ENCODE results near the gene CCM2.
A peak's percentile ranks its signal among the peaks of the same experiment; 100 is the strongest.
"Not testable (repeated sequence)": the region's sequence is repeated elsewhere in the genome, so short reads cannot be mapped to it uniquely, and the experiment has no call there.

CCM2 gene

DNA sequence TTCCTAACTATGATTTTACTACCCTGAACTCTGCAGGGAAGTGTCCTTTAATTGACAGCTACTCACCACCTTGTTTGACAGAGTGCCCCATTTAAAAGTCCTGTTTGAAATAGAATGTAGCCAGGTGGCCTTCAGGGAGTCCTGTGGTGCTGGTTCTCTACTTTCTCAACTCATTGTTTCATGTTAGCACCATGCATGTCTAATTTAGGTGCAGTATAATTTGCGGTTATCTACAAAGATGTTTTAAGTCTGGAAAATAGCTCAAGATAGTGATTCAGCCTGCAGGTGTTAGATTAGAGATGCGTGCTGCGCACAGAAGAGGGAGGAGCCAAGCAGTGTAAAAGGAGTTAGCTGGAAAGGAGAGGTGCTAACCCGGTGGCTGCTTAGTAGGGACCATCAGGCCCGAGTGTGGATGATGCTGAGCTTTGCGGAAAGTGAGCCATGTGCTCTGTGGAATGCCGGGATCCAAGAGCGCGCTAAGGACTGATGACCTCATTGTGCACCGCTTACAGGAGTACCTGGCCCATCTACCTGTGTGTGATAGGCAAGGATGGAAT is 1.2 kb downstream of the CCM2 start:
- peak; percentile 54 for DNase-seq (ENCODE audit: low read depth)

GRCh38 chr7:45001826-45002225 is 1.8 kb downstream of the CCM2 start:
- DNase-seq (ENCODE audit: low read depth), result no peak

DNA sequence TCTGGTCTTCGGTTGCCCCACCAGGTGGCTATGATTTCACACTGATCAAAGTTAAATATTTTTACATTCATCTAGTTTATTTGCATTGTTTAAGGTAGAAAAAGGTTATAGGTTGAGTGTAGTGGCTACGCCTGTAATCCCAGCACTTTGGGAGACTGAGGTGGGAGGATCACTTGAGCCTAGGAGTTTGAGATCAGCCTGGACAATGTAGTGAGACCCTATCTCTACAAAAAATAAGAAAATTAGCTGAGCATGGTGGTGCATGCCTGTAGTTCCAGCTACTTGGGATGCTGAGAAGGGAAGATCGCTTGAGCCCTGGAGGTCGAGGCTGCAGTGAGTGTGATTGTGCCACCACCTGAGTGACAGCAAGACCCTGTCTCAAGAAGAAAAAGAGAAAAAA is 3.8 kb downstream of the CCM2 start:
- DNase-seq (ENCODE audit: low read depth), result no peak

DNA sequence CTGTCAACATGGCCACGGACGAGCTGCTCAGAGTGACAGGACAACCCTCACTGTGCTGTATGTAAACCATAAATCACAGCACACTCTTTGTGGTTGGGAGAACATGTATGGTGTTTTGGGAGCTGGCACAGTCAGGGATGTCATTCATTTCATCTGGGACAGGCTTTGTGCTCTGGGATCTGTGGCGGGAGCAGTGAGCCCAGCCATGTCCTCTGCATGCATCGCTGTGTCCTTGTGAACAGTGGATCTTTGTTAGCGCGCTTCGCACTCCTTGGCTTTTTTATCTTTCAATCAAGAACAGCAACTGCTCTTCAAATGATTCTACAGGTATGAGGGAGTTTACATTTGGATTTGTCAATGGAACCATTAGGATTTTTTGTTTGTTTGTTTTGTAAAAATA is 7.1 kb downstream of the CCM2 start:
- DNase-seq (ENCODE audit: low read depth), result no peak

DNA sequence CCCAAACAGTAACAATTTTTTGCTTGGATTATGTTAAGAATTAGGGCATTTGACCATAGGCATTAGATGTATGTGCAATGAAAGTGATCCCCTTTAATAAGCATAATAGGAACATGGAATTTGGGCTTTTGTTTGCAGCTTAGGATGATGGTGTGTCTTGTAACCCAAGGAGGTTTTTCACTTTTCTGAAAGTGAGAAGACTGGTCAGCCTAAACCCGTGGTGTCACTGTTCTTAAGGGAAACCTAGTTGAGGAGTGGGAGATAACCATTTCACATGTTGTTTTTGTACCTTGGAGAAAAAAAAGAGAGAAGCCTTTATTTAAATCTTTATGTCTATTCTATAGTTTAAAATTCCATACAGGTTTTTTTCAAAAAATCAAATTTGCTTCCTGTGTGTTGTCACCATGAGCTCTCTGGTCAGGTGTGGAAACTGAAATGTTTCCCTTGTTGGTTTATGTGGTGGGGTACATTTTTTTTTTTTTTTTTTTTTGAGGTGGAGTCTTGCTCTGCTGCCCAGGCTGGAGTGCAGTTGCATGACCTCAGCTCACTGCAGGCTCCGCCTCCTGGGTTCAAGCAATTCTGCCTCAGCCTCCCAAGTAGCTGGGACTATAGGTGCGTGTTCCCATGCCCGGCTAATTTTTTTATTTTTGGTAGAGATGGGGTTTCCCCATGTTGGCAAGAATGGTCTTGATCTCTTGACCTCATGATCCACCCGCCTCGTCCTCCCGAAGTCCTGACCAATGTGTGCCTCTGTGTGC is 7.7 kb downstream of the CCM2 start:
- DNase-seq (ENCODE audit: low read depth), result no peak

DNA sequence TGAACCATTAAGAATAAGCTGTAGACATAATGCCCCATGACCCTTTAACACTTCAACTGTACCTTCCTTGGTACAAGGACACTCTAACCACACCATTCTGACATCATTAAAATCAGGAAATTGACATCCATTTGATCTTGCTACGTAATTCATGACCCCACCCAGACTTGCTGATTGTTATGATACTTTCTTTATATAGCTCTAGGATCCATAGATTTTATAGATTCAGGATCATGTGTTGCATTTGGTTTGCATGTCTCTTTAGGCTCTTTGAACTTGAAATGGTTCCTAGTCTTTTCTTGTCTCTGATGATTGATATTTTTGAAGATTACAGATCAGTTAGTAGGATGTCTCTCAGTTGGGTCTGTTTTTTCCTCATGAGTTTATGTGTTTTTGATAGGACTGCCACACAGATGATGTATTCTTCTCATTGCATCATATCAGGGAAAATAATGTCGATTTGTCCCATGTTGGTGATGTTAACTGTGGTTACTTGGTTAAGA is 13.5 kb downstream of the CCM2 start:
- no peak for DNase-seq (ENCODE audit: low read depth)

DNA sequence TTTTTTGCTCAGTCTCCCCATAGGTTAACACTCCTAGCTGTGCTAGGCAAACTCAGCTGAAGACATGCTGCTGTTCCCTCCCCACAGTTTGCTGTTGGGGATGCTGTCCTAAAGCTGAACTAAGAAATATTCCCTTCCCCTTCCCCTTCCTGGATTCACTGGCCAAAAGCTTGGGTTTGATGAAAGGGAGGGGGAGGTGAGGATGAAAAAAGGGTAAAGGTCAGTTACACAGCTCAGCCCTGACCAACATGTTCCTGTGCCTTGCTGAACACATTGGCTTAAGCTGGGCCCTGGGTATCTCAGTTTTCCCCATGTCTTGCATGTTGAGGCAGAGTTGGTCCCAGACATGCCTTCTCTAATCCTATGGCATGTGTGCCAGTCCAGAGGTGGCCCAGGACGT is 15.3 kb downstream of the CCM2 start:
- DNase-seq (ENCODE audit: low read depth), result no peak

GRCh38 chr7:45017253-45017652 is 17.3 kb downstream of the CCM2 start:
- DNase-seq (ENCODE audit: low read depth), result no peak

GRCh38 chr7:45020915-45021314 is 20.9 kb downstream of the CCM2 start:
- no peak for DNase-seq (ENCODE audit: low read depth)

GRCh38 chr7:45021604-45022296 is 21.7 kb downstream of the CCM2 start:
- DNase-seq (ENCODE audit: low read depth), result no peak

DNA sequence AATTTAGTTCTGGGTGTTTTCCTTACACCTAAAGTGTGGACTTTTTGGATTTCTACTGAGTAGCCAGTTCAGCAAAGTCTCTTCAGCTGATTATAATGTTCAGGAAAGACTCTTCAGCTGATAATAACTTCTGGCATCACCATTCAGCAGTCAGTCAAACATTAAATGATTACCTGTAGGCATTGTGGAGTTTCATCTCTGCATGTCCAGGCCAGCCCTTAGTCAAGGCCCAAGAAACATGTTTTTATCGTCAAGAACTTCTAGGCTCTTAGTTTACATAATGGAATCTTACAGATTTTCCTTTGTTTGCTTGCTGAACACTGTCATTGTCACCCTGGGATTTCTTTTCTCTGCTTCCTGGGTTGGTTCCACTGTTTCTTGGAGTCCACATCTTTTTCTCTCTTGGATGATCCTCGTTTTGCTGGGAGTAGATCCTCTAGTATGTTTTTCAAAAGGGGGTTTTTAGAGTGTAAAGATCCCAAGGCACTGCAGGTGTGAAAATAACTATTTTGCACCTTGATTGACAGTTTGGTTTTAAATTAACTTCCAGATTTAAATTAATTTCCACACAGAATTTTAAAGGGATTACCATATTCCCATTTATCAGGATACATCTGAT is 24.2 kb downstream of the CCM2 start:
- no peak for DNase-seq (ENCODE audit: low read depth)

GRCh38 chr7:45025473-45025872 is 25.5 kb downstream of the CCM2 start:
- not testable (repeated sequence) for DNase-seq (ENCODE audit: low read depth)

DNA sequence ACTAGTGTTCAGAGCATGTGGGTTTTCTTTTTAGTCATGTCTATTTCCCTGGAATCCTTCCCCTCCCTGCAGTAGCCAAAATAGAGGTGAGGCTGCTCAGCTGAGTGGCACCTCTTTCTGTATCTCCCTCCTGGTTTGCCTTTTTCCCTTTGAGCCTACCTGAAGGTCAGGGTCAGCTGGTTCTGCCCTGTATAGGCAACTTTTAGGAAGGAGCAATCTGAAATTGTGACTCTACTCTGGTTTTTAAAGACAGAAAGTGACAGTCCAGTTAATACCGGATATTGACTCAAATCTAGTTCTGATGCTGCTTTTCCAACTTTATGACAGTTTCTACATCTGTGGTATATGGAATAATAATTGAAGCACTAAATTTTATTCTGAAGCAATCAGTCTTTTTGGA is 26.0 kb downstream of the CCM2 start:
- DNase-seq (ENCODE audit: low read depth), result no peak

GRCh38 chr7:45026984-45027773 is 27.2 kb downstream of the CCM2 start:
- DNase-seq (ENCODE audit: low read depth), result no peak

- no peak for DNase-seq (ENCODE audit: low read depth)
These were observed 27.7 kb downstream of the CCM2 start for GRCh38 chr7:45027774-45028114.

GRCh38 chr7:45028138-45028919 is 28.3 kb downstream of the CCM2 start:
- no peak for DNase-seq (ENCODE audit: low read depth)

DNA sequence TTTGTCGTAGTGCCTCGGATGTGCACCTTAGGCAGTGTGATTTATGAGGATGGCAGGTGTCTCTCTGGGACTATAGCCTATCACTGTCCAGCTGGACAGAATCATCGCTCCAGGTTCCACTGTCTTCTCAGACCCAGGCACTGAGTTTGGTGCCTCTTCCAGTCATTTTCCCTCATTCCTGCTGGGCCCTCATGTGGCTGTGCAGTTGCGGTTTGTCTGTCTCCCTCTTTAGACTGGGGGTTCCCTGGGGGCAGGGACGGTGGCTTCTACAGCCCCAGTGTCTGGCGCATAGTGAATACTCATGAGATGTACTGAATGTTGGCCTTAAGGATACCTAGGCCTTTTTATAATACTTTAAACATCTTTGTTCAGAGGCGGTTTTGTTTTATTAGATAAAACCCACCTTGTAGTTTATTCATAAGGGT is 28.9 kb downstream of the CCM2 start:
- no peak for DNase-seq (ENCODE audit: low read depth)

GRCh38 chr7:45031829-45032228 is 31.8 kb downstream of the CCM2 start:
- no peak for DNase-seq (ENCODE audit: low read depth)

DNA sequence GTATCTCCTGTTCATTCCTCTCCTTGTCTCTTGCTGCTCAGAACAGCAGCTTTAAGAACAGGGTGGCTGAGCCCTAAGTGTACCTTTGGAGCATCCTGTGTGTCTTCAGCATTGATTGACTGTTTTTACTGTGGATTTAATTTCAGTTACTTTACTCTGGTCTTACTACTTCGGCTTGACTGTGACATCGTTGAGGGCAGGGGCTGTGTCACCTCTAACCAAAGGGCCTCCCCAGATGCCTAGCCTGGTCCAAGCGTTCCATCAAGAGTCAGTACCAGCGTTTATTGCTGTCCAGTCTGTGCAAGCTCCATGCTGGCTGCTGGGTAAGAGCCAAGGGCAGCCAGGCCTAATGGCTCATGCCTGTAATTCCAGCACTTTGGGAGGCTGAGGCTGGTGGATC is 32.4 kb downstream of the CCM2 start:
- no peak for DNase-seq (ENCODE audit: low read depth)

GRCh38 chr7:45033261-45033930 is 33.4 kb downstream of the CCM2 start:
- no peak for DNase-seq (ENCODE audit: low read depth)

GRCh38 chr7:45033931-45034290 is 33.9 kb downstream of the CCM2 start:
- DNase-seq (ENCODE audit: low read depth), result no peak

Measured in activated T-helper 9 cell treated with anti-CD3 and anti-CD28 coated beads, Interleukin-2, amount 50 U/mL, for 16 hours (primary cell).